Right lobe of liver (tissue), 6 donors: Measurements from ENCODE around the gene SLC30A5. TPM values are rescaled to one million over a fixed set of nuclear protein-coding genes. Genes with fewer than 3 reads are reported as not detected.

Source experiments
- ATAC-seq, 4 donors: fragments of 200-7000 bp; cut with Tn5 transposase; one replicate each; pipeline ENCODE4 v1.9.1; 2020; ENCODE audit warnings: mild to moderate bottlenecking in 4 of 4, moderate library complexity in 4 of 4
- DNase-seq, 3 donors: peaks; one replicate each; pipeline ENCODE4 v3.0.0-alpha.2; 2020
- H3K27ac ChIP-seq, 3 donors: fragments of 200-600 bp; one replicate each; pipeline ENCODE4 v1.8.0; 2022
- H3K27me3 ChIP-seq, 2 donors: fragments of 200-600 bp; one replicate each; pipeline ENCODE4 v1.8.0; 2022
- H3K36me3 ChIP-seq, 4 donors: fragments of 200-600 bp; sonication (generic) in 1 of 4; one replicate each; pipeline versions ENCODE4 v1.5.1 to v1.8.0; 2017 to 2022; ENCODE audit warnings: control low read depth in 1 of 4
- H3K4me1 ChIP-seq, 4 donors: fragments of 200-600 bp; sonication (generic) in 1 of 4; one replicate each; pipeline versions ENCODE4 v1.5.1 to v1.8.0; 2017 to 2022; ENCODE audit warnings: control low read depth in 1 of 4
- H3K4me3 ChIP-seq, 3 donors: fragments of 200-600 bp; one replicate each; pipeline ENCODE4 v1.8.0; 2022
- H3K9me3 ChIP-seq, 4 donors: fragments of 200-600 bp; sonication (generic) in 1 of 4; one replicate each; pipeline versions ENCODE4 v1.5.1 to v1.8.0; 2017 to 2022; ENCODE audit warnings: control low read depth in 1 of 4
- CTCF ChIP-seq, 4 donors: fragments of 200-600 bp in 3 of 4; fragments of 450-650 bp in 1 of 4; IDR thresholded peaks; one replicate each; pipeline versions ENCODE4 v1.5.1 to v1.8.0; 2016 to 2022; ENCODE audit warnings: antibody characterized with exemption in 4 of 4, mild to moderate bottlenecking in 2 of 4
- POLR2A ChIP-seq: fragments of 450-650 bp; IDR thresholded peaks from one replicate; pipeline ENCODE4 v1.6.1; 2017; ENCODE audit warnings: antibody characterized with exemption, mild to moderate bottlenecking
- WGBS: methylation state at CpG from one replicate; pipeline ENCODE4 v1.1.6; 2018; ENCODE audit warnings: low coverage, low lambda C conversion rate; ENCODE audit not compliant: insufficient coverage; ENCODE audit errors: missing lambda C conversion rate; 5-methylcytosine and 5-hydroxymethylcytosine counted together
- intact Hi-C, 2 donors: fragments of 100-400 bp; cut with DNase I; formaldehyde crosslinking; loops; one replicate each; pipeline versions ENCODE4 v1.11.2 to v1.14.1; 2022
- total RNA-seq, 6 experiments: library from RNA; depleted of rRNA in 2 of 6; stranded (reverse); fragments of >200 nt in 2 of 6; fragmentation: NEBNext Ultra II Directional in 3 of 6; extraction: Animal tissue kit (Norgen Biotek cat#: 25700) in 3 of 6; gene quantifications; one replicate each; pipeline versions ENCODE4 v1.1.0 to v1.2.4, GENCODE V29; 2016 to 2023
- donor health status: DM: no; HTN: yes; CAD: no.
- donor health status: DM: no; HTN: no; CAD: no.
- donor health status: DM: no; HTN: no; CAD: no.
- donor health status: DM: no; HTN: yes; CAD: no.
- donor health status: DM: no; HTN: yes; CAD: no.

The SLC30A5 gene
- total RNA-seq, 6 experiments from 2014 or later: 18.7 to 29.4 (median 23.4) TPM

- TF ChIP-seq POLR2A: no peak
- TF ChIP-seq CTCF (IDR thresholded peaks at IDR 0.05): no peak
- Histone ChIP-seq H3K4me3 (no peak overlapping the region), H3K27me3 (no peaks in the 10 kb centered on the region), H3K36me3 (no peaks in the 10 kb centered on the region), H3K27ac (no peak overlapping the region), H3K9me3 (no peaks in the 10 kb centered on the region), H3K4me1 (no peaks in the 10 kb centered on the region)
- WGBS: 78% methylated on average over 5 of the region's 11 CpGs
- DNase-seq (no peak), ATAC-seq (no peak)
- intact Hi-C loops: no loop called here
These were observed 62.6 kb downstream of the SLC30A5 start for GRCh38 chr5:69156456-69156855.

- no peaks in the 10 kb centered on the region for H3K36me3 ChIP-seq
- no peak overlapping the region for H3K27ac ChIP-seq
- H3K9me3 ChIP-seq: no peaks in the 10 kb centered on the region
- ATAC-seq (no peak), DNase-seq (no peak)
- intact Hi-C loops: no loop called here
- H3K27me3 ChIP-seq: no peaks in the 10 kb centered on the region
- no peaks in the 10 kb centered on the region for H3K4me1 ChIP-seq
- 96% methylated on average over 3 of the region's 3 CpGs for WGBS
- TF ChIP-seq POLR2A (no peak), CTCF (IDR thresholded peaks at IDR 0.05) (no peak)
- no peak overlapping the region for H3K4me3 ChIP-seq
These were observed 64.2 kb downstream of the SLC30A5 start for GRCh38 chr5:69158039-69158438.

- intact Hi-C loops: no loop called here
- ATAC-seq (no peak), DNase-seq (no peak)
- Histone ChIP-seq H3K27me3 (no peaks in the 10 kb centered on the region), H3K4me1 (no peaks in the 10 kb centered on the region), H3K36me3 (no peaks in the 10 kb centered on the region), H3K4me3 (no peak overlapping the region), H3K27ac (no peak overlapping the region), H3K9me3 (no peaks in the 10 kb centered on the region)
- TF ChIP-seq CTCF (IDR thresholded peaks at IDR 0.05): no peak
- no peak for TF ChIP-seq POLR2A
- WGBS: over 99% methylated on average over 15 of the region's 16 CpGs
These were observed 66.8 kb downstream of the SLC30A5 start for GRCh38 chr5:69160651-69161050.

- peaks cover 0 to 13% (median 2%) of the 10 kb centered on the region in 4 donors for H3K4me1 ChIP-seq
- no peaks in the 10 kb centered on the region for H3K27me3 ChIP-seq
- DNase-seq (peak; percentile 99 to 100 (median 100)), ATAC-seq (peak; percentile 100)
- no peaks in the 10 kb centered on the region for H3K36me3 ChIP-seq
- WGBS: 3% methylated on average over 16 of the region's 50 CpGs
- intact Hi-C loops: no loop called here
- H3K9me3 ChIP-seq: no peaks in the 10 kb centered on the region
- peak within 1 kb of the TSS; percentile 56 to 73 (median 71) for H3K4me3 ChIP-seq
- peak within 1 kb of the TSS in 1 of 3 donors; percentile 45 for H3K27ac ChIP-seq
- TF ChIP-seq POLR2A (no peak), CTCF (IDR thresholded peaks at IDR 0.05) (peak in 3 of 4 donors; percentile 21 to 29 (median 26))
These were observed 73.1 kb downstream of the SLC30A5 start, which contains the start of gene CCNB1 for GRCh38 chr5:69166686-69167492. Gene CCNB1, plus strand, starts transcription at chr5:69167150. Its CDS starts 113 bp downstream, at chr5:69167263.
